ENCODE results near the gene RBM26. TPM values are rescaled to one million over a fixed set of nuclear protein-coding genes. Genes with fewer than 3 reads are reported as not detected.

Gene RBM26, protein sequence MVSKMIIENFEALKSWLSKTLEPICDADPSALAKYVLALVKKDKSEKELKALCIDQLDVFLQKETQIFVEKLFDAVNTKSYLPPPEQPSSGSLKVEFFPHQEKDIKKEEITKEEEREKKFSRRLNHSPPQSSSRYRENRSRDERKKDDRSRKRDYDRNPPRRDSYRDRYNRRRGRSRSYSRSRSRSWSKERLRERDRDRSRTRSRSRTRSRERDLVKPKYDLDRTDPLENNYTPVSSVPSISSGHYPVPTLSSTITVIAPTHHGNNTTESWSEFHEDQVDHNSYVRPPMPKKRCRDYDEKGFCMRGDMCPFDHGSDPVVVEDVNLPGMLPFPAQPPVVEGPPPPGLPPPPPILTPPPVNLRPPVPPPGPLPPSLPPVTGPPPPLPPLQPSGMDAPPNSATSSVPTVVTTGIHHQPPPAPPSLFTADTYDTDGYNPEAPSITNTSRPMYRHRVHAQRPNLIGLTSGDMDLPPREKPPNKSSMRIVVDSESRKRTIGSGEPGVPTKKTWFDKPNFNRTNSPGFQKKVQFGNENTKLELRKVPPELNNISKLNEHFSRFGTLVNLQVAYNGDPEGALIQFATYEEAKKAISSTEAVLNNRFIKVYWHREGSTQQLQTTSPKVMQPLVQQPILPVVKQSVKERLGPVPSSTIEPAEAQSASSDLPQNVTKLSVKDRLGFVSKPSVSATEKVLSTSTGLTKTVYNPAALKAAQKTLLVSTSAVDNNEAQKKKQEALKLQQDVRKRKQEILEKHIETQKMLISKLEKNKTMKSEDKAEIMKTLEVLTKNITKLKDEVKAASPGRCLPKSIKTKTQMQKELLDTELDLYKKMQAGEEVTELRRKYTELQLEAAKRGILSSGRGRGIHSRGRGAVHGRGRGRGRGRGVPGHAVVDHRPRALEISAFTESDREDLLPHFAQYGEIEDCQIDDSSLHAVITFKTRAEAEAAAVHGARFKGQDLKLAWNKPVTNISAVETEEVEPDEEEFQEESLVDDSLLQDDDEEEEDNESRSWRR
- total RNA-seq: 16.7 and 21.2 TPM in 2 replicates

DNA sequence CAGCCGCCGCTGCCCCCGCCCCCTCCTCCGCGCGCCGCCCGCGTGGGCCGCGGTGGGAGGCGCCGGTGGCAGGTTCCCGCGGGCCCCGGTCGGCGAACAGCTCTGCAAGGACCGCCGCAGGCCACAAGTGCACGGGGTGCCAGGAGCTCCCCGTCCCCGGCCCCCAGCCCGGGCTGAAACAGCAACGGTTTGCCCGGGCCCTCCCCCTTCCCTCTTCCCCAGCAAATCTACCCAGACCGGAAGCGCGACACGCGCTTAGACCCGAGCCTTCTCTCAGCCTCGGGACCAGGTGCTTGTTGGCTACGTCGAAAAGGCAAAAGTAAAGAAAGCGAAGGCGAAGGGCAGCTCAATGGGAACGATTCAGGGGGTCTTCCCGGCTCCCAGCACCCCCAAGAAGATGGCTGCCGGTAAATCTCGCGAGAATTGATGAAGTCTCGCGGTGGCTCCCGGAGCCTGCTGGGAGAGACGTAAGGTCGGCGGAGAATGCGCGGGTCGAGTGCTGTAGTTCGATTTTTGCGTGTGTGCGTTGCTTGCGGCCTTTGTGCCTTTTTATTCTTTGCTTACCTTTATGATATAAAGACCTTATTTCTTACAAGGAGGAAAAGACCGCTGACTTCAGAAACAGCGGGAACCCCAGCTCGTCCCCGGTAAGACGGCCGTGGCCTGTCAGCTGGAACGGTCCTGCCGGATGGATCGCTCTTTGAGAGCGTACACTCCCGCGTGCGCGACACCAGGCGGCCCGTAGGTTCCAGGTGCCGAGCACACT lies at the start of gene RBM26:
RBM26 (minus strand) TSS at position 425 of the 766 bp plus-strand sequence. CDS start 481 bp downstream, outside the sequence.

Other genes starting within 250 kb of the RBM26 start
- gene NDFIP2, start 74.9 kb upstream of the RBM26 start, total RNA-seq: 59.3 and 74.8 TPM in 2 replicates